SJSA1 (cell line): ENCODE results near the gene RAPGEFL1. TPM values are rescaled to one million over a fixed set of nuclear protein-coding genes. Genes with fewer than 3 reads are reported as not detected.

Experiments
- DNase-seq, 2 experiments: peaks; one replicate each; pipeline ENCODE4 v3.0.0-alpha.2; 2015 to 2020; ENCODE audit warnings: low spot score in 2 of 2, low read depth in 1 of 2
- H3K27ac ChIP-seq: fragments of 250-450 bp; sonication (Bioruptor Pico); 2 replicates; pipeline ENCODE4 v1.5.1; 2020; ENCODE audit warnings: mild to moderate bottlenecking, moderate library complexity
- H3K27me3 ChIP-seq: fragments of 250-450 bp; sonication (Bioruptor Pico); replicated peaks from 2 replicates; pipeline ENCODE4 v1.5.1; 2020; ENCODE audit warnings: mild to moderate bottlenecking, moderate library complexity
- H3K36me3 ChIP-seq: fragments of 250-450 bp; sonication (Bioruptor Pico); 2 replicates; pipeline ENCODE4 v1.5.1; 2020; ENCODE audit warnings: mild to moderate bottlenecking
- H3K4me1 ChIP-seq: fragments of 250-450 bp; sonication (Bioruptor Pico); replicated peaks from 2 replicates; pipeline ENCODE4 v1.6.1; 2021; ENCODE audit warnings: mild to moderate bottlenecking
- H3K4me3 ChIP-seq: fragments of 250-450 bp; sonication (Bioruptor Pico); 2 replicates; pipeline ENCODE4 v1.5.1; 2020; ENCODE audit warnings: mild to moderate bottlenecking
- H3K9me3 ChIP-seq: fragments of 250-450 bp; sonication (Bioruptor Pico); replicated peaks from 2 replicates; pipeline ENCODE4 v1.5.1; 2020; ENCODE audit warnings: mild to moderate bottlenecking
- total RNA-seq: library from RNA; depleted of rRNA; stranded (reverse); fragments of >200 nt; shearing (Covaris generic); gene quantifications from 2 replicates; pipeline ENCODE4 v1.2.3, GENCODE V29; 2014; rRNA removed

Gene RAPGEFL1
- total RNA-seq, 1 experiment from 2014 or later: 1.1 TPM

DNA sequence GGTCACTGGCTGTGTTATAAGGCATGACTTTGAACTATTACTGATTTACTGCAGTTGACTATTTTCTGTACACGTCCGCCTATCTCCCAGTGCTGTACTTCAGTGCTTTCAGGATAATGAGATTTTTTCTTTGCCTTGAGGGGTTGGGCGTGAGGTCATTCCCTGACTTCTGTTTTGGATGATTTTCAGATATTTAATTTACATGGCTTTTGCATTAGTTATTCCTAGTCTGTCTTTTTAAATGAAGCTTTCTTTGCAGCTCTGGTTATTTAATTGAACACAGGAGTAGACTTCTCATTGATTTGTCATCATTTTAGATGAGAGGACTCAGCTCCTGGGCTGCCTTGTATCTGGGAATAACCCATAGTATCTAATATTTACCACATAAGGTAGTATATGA lies 65.5 kb downstream of the RAPGEFL1 start:
- H3K9me3 ChIP-seq: no peaks in the 10 kb centered on the region
- H3K4me1 ChIP-seq: no peaks in the 10 kb centered on the region
- no peak overlapping the region for H3K4me3 ChIP-seq
- DNase-seq: no peak
- no peak overlapping the region for H3K27ac ChIP-seq
- no peaks in the 10 kb centered on the region for H3K27me3 ChIP-seq
- 0 out of 2 replicates have a peak, but pooled peaks cover 3% of the 10 kb centered on the region for H3K36me3 ChIP-seq

DNA sequence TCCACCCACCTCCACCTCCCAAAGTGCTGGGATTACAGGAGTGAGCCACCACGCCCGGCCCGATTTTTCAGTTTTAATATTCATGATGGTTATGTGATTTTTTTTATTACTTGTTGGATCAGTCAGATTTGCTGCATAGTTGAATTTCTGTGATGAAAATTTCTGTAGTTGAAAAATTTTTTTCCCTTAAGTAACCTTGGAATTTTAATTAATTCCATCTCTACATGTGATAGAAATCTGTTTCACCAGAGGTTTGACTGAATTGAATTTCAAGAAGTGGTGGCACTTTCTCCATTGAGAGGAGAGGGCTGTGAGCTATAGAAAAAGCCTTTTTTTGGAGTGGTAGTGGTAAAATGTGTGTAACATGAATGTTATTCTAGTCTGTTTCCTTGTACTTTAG lies 66.5 kb downstream of the RAPGEFL1 start:
- no peaks in the 10 kb centered on the region for H3K27me3 ChIP-seq
- DNase-seq: no peak
- H3K4me3 ChIP-seq: no peak overlapping the region
- no peaks in the 10 kb centered on the region for H3K9me3 ChIP-seq
- no peaks in the 10 kb centered on the region for H3K4me1 ChIP-seq
- H3K36me3 ChIP-seq: 0 out of 2 replicates have a peak, but pooled peaks cover 3% of the 10 kb centered on the region
- no peak overlapping the region for H3K27ac ChIP-seq

DNA sequence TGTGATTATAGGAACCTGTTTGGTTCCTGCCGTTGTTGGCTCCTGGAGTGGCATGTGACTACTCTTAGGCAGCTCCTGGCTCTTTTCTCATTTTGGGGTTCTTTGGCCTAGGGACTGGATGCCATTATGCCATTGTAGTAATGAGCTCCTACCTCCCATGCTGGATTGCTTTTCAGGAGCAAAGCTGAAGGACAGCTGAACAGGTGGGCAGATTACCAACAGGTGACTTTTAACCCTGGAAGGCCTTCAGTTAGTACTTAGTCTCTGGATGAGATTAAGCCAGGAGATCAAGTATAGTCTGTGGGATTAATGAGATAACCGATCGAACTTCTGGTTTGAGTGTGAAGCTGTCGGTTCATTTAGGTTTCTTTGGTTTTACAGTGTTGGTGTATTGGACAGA lies 67.0 kb downstream of the RAPGEFL1 start:
- no peak overlapping the region for H3K4me3 ChIP-seq
- no peaks in the 10 kb centered on the region for H3K27me3 ChIP-seq
- H3K27ac ChIP-seq: no peak overlapping the region
- no peaks in the 10 kb centered on the region for H3K9me3 ChIP-seq
- DNase-seq: no peak
- H3K4me1 ChIP-seq: no peaks in the 10 kb centered on the region
- H3K36me3 ChIP-seq: 0 out of 2 replicates have a peak, but pooled peaks cover 3% of the 10 kb centered on the region

Other genes starting within 250 kb of the RAPGEFL1 start
- 36.0 and 39.1 TPM in 2 replicates for gene ORMDL3, start 249.9 kb upstream of the RAPGEFL1 start, total RNA-seq
- not detected in 2 replicates for gene LRRC3C, start 249.7 kb upstream of the RAPGEFL1 start, total RNA-seq
- not detected in 2 replicates for gene GSDMA, start 214.5 kb upstream of the RAPGEFL1 start, total RNA-seq
- 98.3 and 167 TPM in 2 replicates for gene PSMD3, start 196.7 kb upstream of the RAPGEFL1 start, total RNA-seq
- not detected in 2 replicates for gene CSF3, start 162.0 kb upstream of the RAPGEFL1 start, total RNA-seq
- gene MED24, start 123.1 kb upstream of the RAPGEFL1 start, total RNA-seq: 40.1 and 46.3 TPM in 2 replicates
- 14.0 and 14.4 TPM in 2 replicates for gene THRA, start 114.5 kb upstream of the RAPGEFL1 start, total RNA-seq
- gene NR1D1, start 76.9 kb upstream of the RAPGEFL1 start, total RNA-seq: 1.0 and 1.8 TPM in 2 replicates
- 41.7 and 49.4 TPM in 2 replicates for gene MSL1, start 55.5 kb upstream of the RAPGEFL1 start, total RNA-seq
- 40.0 and 41.4 TPM in 2 replicates for gene CASC3, start 36.9 kb upstream of the RAPGEFL1 start, total RNA-seq
- gene WIPF2, start 41.8 kb downstream of the RAPGEFL1 start, total RNA-seq: 1.7 and 5.7 TPM in 2 replicates
- 95.8 and 97.8 TPM in 2 replicates for gene CDC6, start 110.4 kb downstream of the RAPGEFL1 start, total RNA-seq
- 30.7 and 38.5 TPM in 2 replicates for gene RARA, start 131.7 kb downstream of the RAPGEFL1 start, total RNA-seq
- gene GJD3, start 187.3 kb downstream of the RAPGEFL1 start, total RNA-seq: not detected in 2 replicates
- gene TOP2A, start 240.4 kb downstream of the RAPGEFL1 start, total RNA-seq: 264 and 389 TPM in 2 replicates